A673 (cell line): ENCODE data around the gene EPHA8. TPM values are rescaled to one million over a fixed set of nuclear protein-coding genes. Genes with fewer than 3 reads are reported as not detected.

Source experiments
- BruUV-seq: library from RNA; stranded (reverse); fragments of 400-500 nt; replicated peaks from 2 replicates; lab custom pipeline; 2021; lab: Mats Ljungman, UMichigan
- CTCF ChIA-PET: fragments of 300-600 bp; sonication (Branson Sonifier 250); formaldehyde crosslinking; loops from one replicate; lab custom pipeline; 2022; ENCODE audit warnings: antibody characterized with exemption; lab: Charles Lee
- POLR2A ChIA-PET: fragments of 300-600 bp; sonication (Branson Sonifier 250); formaldehyde crosslinking; loops from one replicate; lab custom pipeline; 2022; ENCODE audit warnings: antibody characterized with exemption; ENCODE audit not compliant: low non-redundant PET; lab: Charles Lee
- DNase-seq: peaks from one replicate; pipeline ENCODE4 v3.0.0-alpha.2; 2015; ENCODE audit warnings: low spot score
- H3K27ac ChIP-seq: fragments of 200-600 bp; sonication (generic); 2 replicates; pipeline ENCODE4 v1.5.1; 2016; ENCODE audit warnings: mixed run types, low read depth, mild to moderate bottlenecking, mixed read lengths, antibody characterized with exemption, low read length; ENCODE audit not compliant: poor library complexity, severe bottlenecking
- H3K27me3 ChIP-seq: fragments of 200-600 bp; sonication (generic); replicated peaks from 2 replicates; pipeline ENCODE4 v1.6.1; 2017; ENCODE audit warnings: mixed run types, low read depth, mild to moderate bottlenecking, mixed read lengths, antibody characterized with exemption, low read length; ENCODE audit not compliant: insufficient read depth, poor library complexity
- H3K36me3 ChIP-seq: fragments of 200-600 bp; sonication (generic); 2 replicates; pipeline ENCODE4 v1.6.1; 2016; ENCODE audit warnings: mixed run types, mild to moderate bottlenecking, mixed read lengths, antibody characterized with exemption, low read length; ENCODE audit not compliant: insufficient read depth, poor library complexity, severe bottlenecking
- H3K4me1 ChIP-seq: fragments of 200-600 bp; sonication (generic); 2 replicates; pipeline ENCODE4 v1.6.1; 2017; ENCODE audit warnings: mixed run types, mild to moderate bottlenecking, mixed read lengths, antibody characterized with exemption, low read length; ENCODE audit not compliant: insufficient read depth, poor library complexity, severe bottlenecking
- H3K4me3 ChIP-seq: fragments of 200-600 bp; sonication (generic); 2 replicates; pipeline ENCODE4 v1.5.1; 2016; ENCODE audit warnings: low read depth, mixed run types, mild to moderate bottlenecking, mixed read lengths, low read length; ENCODE audit not compliant: poor library complexity, severe bottlenecking
- H3K9me3 ChIP-seq: fragments of 200-600 bp; sonication (generic); 2 replicates; pipeline ENCODE4 v1.6.1; 2016; ENCODE audit warnings: mixed run types, low read depth, mild to moderate bottlenecking, mixed read lengths, antibody characterized with exemption, low read length; ENCODE audit not compliant: poor library complexity, severe bottlenecking
- EZH2 ChIP-seq: fragments of 200-600 bp; sonication (generic); IDR thresholded peaks from 2 replicates; pipeline ENCODE4 v1.6.1; 2017; ENCODE audit warnings: borderline replicate concordance, low read depth, mild to moderate bottlenecking, mixed read lengths, antibody characterized with exemption, low read length; ENCODE audit not compliant: poor library complexity, severe bottlenecking
- intact Hi-C: fragments of 100-400 bp; cut with micrococcal nuclease; formaldehyde crosslinking; loops from one replicate; pipeline ENCODE4 v1.10.0; 2022; ENCODE audit not compliant: unreplicated experiment
- total RNA-seq: library from RNA; stranded (reverse); gene quantifications from 2 replicates; pipeline ENCODE4 v1.2.3, GENCODE V29; 2021
- TF ChIP-seq, protein P1 (sequence below): fragments of 300-800, 200-600 bp; sonication (generic); conservative IDR thresholded peaks from 2 replicates; pipeline ENCODE4 v1.5.1; 2017; ENCODE audit warnings: low read depth, mild to moderate bottlenecking, antibody characterized with exemption, low read length, moderate library complexity, mixed read lengths

Gene EPHA8
- total RNA-seq, 1 experiment from 2014 or later = not detected

DNA sequence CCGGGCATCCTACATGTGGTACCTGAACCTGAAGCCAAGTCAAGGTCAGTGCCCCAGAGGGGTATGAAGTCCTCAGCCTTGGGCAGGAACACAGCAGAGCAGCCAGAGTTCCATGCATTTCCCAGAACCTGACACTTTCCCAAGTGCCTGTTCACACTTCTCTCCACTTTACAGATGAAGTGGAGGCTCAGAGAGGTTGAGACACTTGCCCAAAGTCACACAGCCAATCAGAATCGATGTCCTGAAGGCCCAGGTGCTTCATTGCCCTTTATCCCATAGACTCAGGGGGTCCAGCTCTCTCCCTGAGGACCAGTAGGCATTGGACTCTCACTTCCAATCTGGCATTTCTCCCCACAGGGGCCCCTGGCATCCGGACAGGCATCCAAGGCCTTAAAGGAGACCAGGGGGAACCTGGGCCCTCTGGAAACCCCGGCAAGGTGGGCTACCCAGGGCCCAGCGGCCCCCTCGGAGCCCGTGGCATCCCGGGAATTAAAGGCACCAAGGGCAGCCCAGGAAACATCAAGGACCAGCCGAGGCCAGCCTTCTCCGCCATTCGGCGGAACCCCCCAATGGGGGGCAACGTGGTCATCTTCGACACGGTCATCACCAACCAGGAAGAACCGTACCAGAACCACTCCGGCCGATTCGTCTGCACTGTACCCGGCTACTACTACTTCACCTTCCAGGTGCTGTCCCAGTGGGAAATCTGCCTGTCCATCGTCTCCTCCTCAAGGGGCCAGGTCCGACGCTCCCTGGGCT lies 75.4 kb downstream of the EPHA8 start:
- H3K36me3 ChIP-seq = no peaks in the 10 kb centered on the region
- H3K4me3 ChIP-seq = no peak overlapping the region
- H3K4me1 ChIP-seq = no peaks in the 10 kb centered on the region
- no peaks in the 10 kb centered on the region for H3K9me3 ChIP-seq
- no TSS peak for BruUV-seq
- POLR2A ChIA-PET = no interaction called here
- no peak for DNase-seq
- CTCF ChIA-PET = no interaction called here
- intact Hi-C loops = no loop called here
- TF ChIP-seq EZH2 = no peak
- TF ChIP-seq, protein P1, sequence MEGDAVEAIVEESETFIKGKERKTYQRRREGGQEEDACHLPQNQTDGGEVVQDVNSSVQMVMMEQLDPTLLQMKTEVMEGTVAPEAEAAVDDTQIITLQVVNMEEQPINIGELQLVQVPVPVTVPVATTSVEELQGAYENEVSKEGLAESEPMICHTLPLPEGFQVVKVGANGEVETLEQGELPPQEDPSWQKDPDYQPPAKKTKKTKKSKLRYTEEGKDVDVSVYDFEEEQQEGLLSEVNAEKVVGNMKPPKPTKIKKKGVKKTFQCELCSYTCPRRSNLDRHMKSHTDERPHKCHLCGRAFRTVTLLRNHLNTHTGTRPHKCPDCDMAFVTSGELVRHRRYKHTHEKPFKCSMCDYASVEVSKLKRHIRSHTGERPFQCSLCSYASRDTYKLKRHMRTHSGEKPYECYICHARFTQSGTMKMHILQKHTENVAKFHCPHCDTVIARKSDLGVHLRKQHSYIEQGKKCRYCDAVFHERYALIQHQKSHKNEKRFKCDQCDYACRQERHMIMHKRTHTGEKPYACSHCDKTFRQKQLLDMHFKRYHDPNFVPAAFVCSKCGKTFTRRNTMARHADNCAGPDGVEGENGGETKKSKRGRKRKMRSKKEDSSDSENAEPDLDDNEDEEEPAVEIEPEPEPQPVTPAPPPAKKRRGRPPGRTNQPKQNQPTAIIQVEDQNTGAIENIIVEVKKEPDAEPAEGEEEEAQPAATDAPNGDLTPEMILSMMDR = no peak
- peaks cover 31% of the 10 kb centered on the region for H3K27me3 ChIP-seq
- H3K27ac ChIP-seq = no peak overlapping the region

DNA sequence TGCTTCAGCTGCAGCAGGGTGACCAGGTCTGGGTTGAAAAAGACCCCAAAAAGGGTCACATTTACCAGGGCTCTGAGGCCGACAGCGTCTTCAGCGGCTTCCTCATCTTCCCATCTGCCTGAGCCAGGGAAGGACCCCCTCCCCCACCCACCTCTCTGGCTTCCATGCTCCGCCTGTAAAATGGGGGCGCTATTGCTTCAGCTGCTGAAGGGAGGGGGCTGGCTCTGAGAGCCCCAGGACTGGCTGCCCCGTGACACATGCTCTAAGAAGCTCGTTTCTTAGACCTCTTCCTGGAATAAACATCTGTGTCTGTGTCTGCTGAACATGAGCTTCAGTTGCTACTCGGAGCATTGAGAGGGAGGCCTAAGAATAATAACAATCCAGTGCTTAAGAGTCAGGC lies 76.0 kb downstream of the EPHA8 start:
- H3K36me3 ChIP-seq = no peaks in the 10 kb centered on the region
- DNase-seq = peak; percentile 35
- H3K4me3 ChIP-seq = no peak overlapping the region
- BruUV-seq = no TSS peak
- no peak for TF ChIP-seq EZH2
- TF ChIP-seq, protein P1 = 0 out of 2 replicates have a peak, but pooled peaks have one; percentile 21
- no peaks in the 10 kb centered on the region for H3K9me3 ChIP-seq
- H3K27me3 ChIP-seq = peaks cover 25% of the 10 kb centered on the region
- H3K4me1 ChIP-seq = no peaks in the 10 kb centered on the region
- H3K27ac ChIP-seq = no peak overlapping the region
- intact Hi-C loops = no loop called here
- POLR2A ChIA-PET = no interaction called here
- CTCF ChIA-PET = interaction anchor here (0.6 kb wide), 1 partner anchor 691 kb away, joined by 3 read pairs; no protein-coding TSS in a partner anchor

GRCh38 chr1:22641247-22641646 lies 78.0 kb downstream of the EPHA8 start:
- Histone ChIP-seq H3K4me1 (no peaks in the 10 kb centered on the region), H3K27ac (no peak overlapping the region), H3K27me3 (peaks cover 6% of the 10 kb centered on the region), H3K36me3 (no peaks in the 10 kb centered on the region), H3K4me3 (no peak overlapping the region), H3K9me3 (no peaks in the 10 kb centered on the region)
- ChIA-PET CTCF (interaction anchor here (0.5 to 1.8 kb wide), 2 partner anchors 8 to 220 kb away, joined by 10 to 11 read pairs; no protein-coding TSS in a partner anchor), POLR2A (no interaction called here)
- TF ChIP-seq, protein P1 = no peak
- no peak for TF ChIP-seq EZH2
- intact Hi-C loops = loop anchor here (10.0 kb wide), 1 partner anchor 526 kb away; no protein-coding TSS in a partner anchor
- no peak for DNase-seq
- no TSS peak for BruUV-seq
